OCI-LY7 (cell line): ENCODE data around the gene KIAA1671. TPM values are rescaled to one million over a fixed set of nuclear protein-coding genes. Genes with fewer than 3 reads are reported as not detected.

Experiments used
- BruUV-seq: library from RNA; stranded (reverse); fragments of 400-500 nt; replicated peaks from 2 replicates; lab custom pipeline; 2021; lab: Mats Ljungman, UMichigan
- CTCF ChIA-PET: fragments of 300-600 bp; sonication (Branson Sonifier 250); formaldehyde crosslinking; loops from one replicate; lab custom pipeline; 2022; ENCODE audit warnings: antibody characterized with exemption; ENCODE audit not compliant: unreplicated experiment; lab: Charles Lee
- POLR2A ChIA-PET: fragments of 300-600 bp; sonication (Branson Sonifier 250); formaldehyde crosslinking; loops from one replicate; lab custom pipeline; 2022; ENCODE audit warnings: antibody characterized with exemption; lab: Charles Lee
- DNase-seq: peaks from one replicate; pipeline ENCODE4 v3.0.0-alpha.2; 2015; ENCODE audit warnings: low spot score
- H2AFZ ChIP-seq: fragments of 200-600 bp; sonication (generic), shearing (Covaris generic); 2 replicates; pipeline ENCODE4 v1.6.1; 2014; ENCODE audit warnings: mild to moderate bottlenecking, antibody characterized with exemption, low read length, moderate library complexity
- H3K27ac ChIP-seq: fragments of 200-600 bp; sonication (generic); 2 replicates; pipeline ENCODE4 v1.5.1; 2014; ENCODE audit warnings: mixed run types, low read depth, mild to moderate bottlenecking, moderate library complexity, low read length, inconsistent platforms; ENCODE audit not compliant: poor library complexity, severe bottlenecking
- H3K36me3 ChIP-seq: fragments of 200-600 bp; sonication (generic); 2 replicates; pipeline ENCODE4 v1.6.1; 2014; ENCODE audit warnings: mild to moderate bottlenecking, antibody characterized with exemption, low read length, moderate library complexity, mixed read lengths; ENCODE audit not compliant: insufficient read depth
- H3K4me1 ChIP-seq: fragments of 200-600 bp; sonication (generic); 2 replicates; pipeline ENCODE4 v1.5.1; 2014; ENCODE audit warnings: mild to moderate bottlenecking, low read length; ENCODE audit not compliant: insufficient read depth, poor library complexity, severe bottlenecking
- H3K4me2 ChIP-seq: fragments of 200-600 bp; sonication (generic); 2 replicates; pipeline ENCODE4 v1.6.1; 2014; ENCODE audit warnings: mild to moderate bottlenecking, low read length
- H3K4me3 ChIP-seq: fragments of 200-600 bp; sonication (generic); 2 replicates; pipeline ENCODE4 v1.5.1; 2014; ENCODE audit warnings: mild to moderate bottlenecking, low read depth, low read length; ENCODE audit not compliant: poor library complexity, severe bottlenecking
- H3K79me2 ChIP-seq: fragments of 200-600 bp; sonication (generic); 2 replicates; pipeline ENCODE4 v1.6.1; 2016; ENCODE audit warnings: low read depth, mild to moderate bottlenecking, low read length, moderate library complexity, mixed read lengths; ENCODE audit not compliant: insufficient read depth
- H3K9me2 ChIP-seq: fragments of 200-600 bp; sonication (generic); 2 replicates; pipeline ENCODE4 v1.6.1; 2016; ENCODE audit warnings: mild to moderate bottlenecking, low read length, mixed read lengths; ENCODE audit not compliant: insufficient read depth
- H3K9me3 ChIP-seq: fragments of 200-600 bp; sonication (generic); 2 replicates; pipeline ENCODE4 v1.6.1; 2014; ENCODE audit warnings: mild to moderate bottlenecking, mixed run types, low read length, mixed read lengths
- H4K20me1 ChIP-seq: fragments of 200-600 bp; sonication (generic); 2 replicates; pipeline ENCODE4 v1.6.1; 2014; ENCODE audit warnings: mild to moderate bottlenecking, antibody characterized with exemption, low read length, moderate library complexity, mixed read lengths; ENCODE audit not compliant: insufficient read depth
- CTCF ChIP-seq: fragments of 200-600 bp; sonication (generic); conservative IDR thresholded peaks from 2 replicates; pipeline ENCODE4 v1.5.1; 2014; ENCODE audit warnings: mild to moderate bottlenecking, antibody characterized with exemption, low read length, moderate library complexity, mixed read lengths
- EZH2phosphoT487 ChIP-seq: fragments of 200-600 bp; sonication (generic); IDR thresholded peaks from 2 replicates; pipeline ENCODE4 v1.6.1; 2018; ENCODE audit warnings: low read depth, borderline replicate concordance, mild to moderate bottlenecking, mixed run types, antibody characterized with exemption, low read length, moderate library complexity, mixed read lengths
- intact Hi-C: fragments of 100-400 bp; cut with micrococcal nuclease; formaldehyde crosslinking; loops from one replicate; pipeline ENCODE4 v1.10.0; 2022; ENCODE audit not compliant: unreplicated experiment
- total RNA-seq, 2 experiments: library from RNA; depleted of rRNA in 1 of 2; stranded (reverse); fragments of >200 nt in 1 of 2; shearing (Covaris generic) in 1 of 2; gene quantifications; 2 replicates each; pipeline ENCODE4 v1.2.3, GENCODE V29; 2014 to 2022

KIAA1671 gene
- total RNA-seq, 2 experiments from 2014 or later, result not detected

- DNase-seq, result no peak
- intact Hi-C loops, result no loop called here
- no peaks in the 10 kb centered on the region for H3K36me3 ChIP-seq
- no TSS peak for BruUV-seq
- H4K20me1 ChIP-seq, result no peaks in the 10 kb centered on the region
- no peaks in the 10 kb centered on the region for H3K9me2 ChIP-seq
- H3K27ac ChIP-seq, result no peak overlapping the region
- TF ChIP-seq CTCF (no peak), EZH2phosphoT487 (no peak)
- H3K4me1 ChIP-seq, result no peaks in the 10 kb centered on the region
- no peak overlapping the region for H3K4me3 ChIP-seq
- no peak overlapping the region for H2AFZ ChIP-seq
- no peak overlapping the region for H3K4me2 ChIP-seq
- ChIA-PET POLR2A (no interaction called here), CTCF (no interaction called here)
- H3K9me3 ChIP-seq, result no peaks in the 10 kb centered on the region
- H3K79me2 ChIP-seq, result no peaks in the 10 kb centered on the region
These were observed 126.1 kb downstream of the KIAA1671 start for GRCh38 chr22:25078591-25078990.

GRCh38 chr22:25080855-25081254 is 128.3 kb downstream of the KIAA1671 start:
- ChIA-PET CTCF (no interaction called here), POLR2A (no interaction called here)
- intact Hi-C loops, result loop anchor here (10.0 kb wide), 1 partner anchor 254 kb away; no protein-coding TSS in a partner anchor
- H2AFZ ChIP-seq, result no peak overlapping the region
- no peak for DNase-seq
- no peaks in the 10 kb centered on the region for H3K36me3 ChIP-seq
- TF ChIP-seq EZH2phosphoT487 (no peak), CTCF (no peak)
- no peak overlapping the region for H3K4me3 ChIP-seq
- no peak overlapping the region for H3K4me2 ChIP-seq
- no peaks in the 10 kb centered on the region for H3K9me3 ChIP-seq
- H3K27ac ChIP-seq, result no peak overlapping the region
- BruUV-seq, result no TSS peak
- no peaks in the 10 kb centered on the region for H3K4me1 ChIP-seq
- no peaks in the 10 kb centered on the region for H3K9me2 ChIP-seq
- H4K20me1 ChIP-seq, result no peaks in the 10 kb centered on the region
- no peaks in the 10 kb centered on the region for H3K79me2 ChIP-seq

GRCh38 chr22:25081409-25081824 is 128.9 kb downstream of the KIAA1671 start:
- H3K79me2 ChIP-seq, result no peaks in the 10 kb centered on the region
- DNase-seq, result peak; percentile 47
- H3K4me3 ChIP-seq, result no peak overlapping the region
- POLR2A ChIA-PET, result interaction anchor here (0.6 to 0.7 kb wide), 2 partner anchors 24 to 88 kb away, joined by 3 to 5 read pairs; no protein-coding TSS in a partner anchor
- no peaks in the 10 kb centered on the region for H4K20me1 ChIP-seq
- H3K9me2 ChIP-seq, result no peaks in the 10 kb centered on the region
- CTCF ChIA-PET, result no interaction called here
- intact Hi-C loops, result loop anchor here (10.0 kb wide), 1 partner anchor 253 kb away; no protein-coding TSS in a partner anchor
- H3K4me2 ChIP-seq, result no peak overlapping the region
- BruUV-seq, result no TSS peak
- peaks cover 4% of the 10 kb centered on the region for H3K4me1 ChIP-seq
- H2AFZ ChIP-seq, result no peak overlapping the region
- no peaks in the 10 kb centered on the region for H3K36me3 ChIP-seq
- TF ChIP-seq CTCF (peak; percentile 78), EZH2phosphoT487 (no peak)
- no peak overlapping the region for H3K27ac ChIP-seq
- no peaks in the 10 kb centered on the region for H3K9me3 ChIP-seq
